Breast epithelium (tissue), 4 donors: Measurements from ENCODE around the gene SUMF1. TPM values are rescaled to one million over a fixed set of nuclear protein-coding genes. Genes with fewer than 3 reads are reported as not detected.

Source experiments
- DNase-seq, 2 donors: peaks; one replicate each; pipeline ENCODE4 v3.0.0-alpha.2; 2019; ENCODE audit warnings: low spot score in 2 of 2
- H3K27ac ChIP-seq, 2 donors: fragments of 200-600 bp; sonication (generic) in 1 of 2; one replicate each; pipeline ENCODE4 v1.5.1; 2016 to 2019; ENCODE audit warnings: mild to moderate bottlenecking in 1 of 2
- H3K27me3 ChIP-seq, 2 donors: fragments of 200-600 bp; sonication (generic) in 1 of 2; one replicate each; pipeline versions ENCODE4 v1.5.1 to v1.6.0; 2017 to 2019; ENCODE audit warnings: control low read depth in 1 of 2, mild to moderate bottlenecking in 1 of 2
- H3K36me3 ChIP-seq: fragments of 200-600 bp; one replicate; pipeline ENCODE4 v1.5.1; 2019
- H3K4me1 ChIP-seq, 2 donors: fragments of 200-600 bp; sonication (generic); one replicate each; pipeline ENCODE4 v1.5.1; 2016 to 2019; ENCODE audit warnings: control low read depth in 1 of 2
- H3K4me3 ChIP-seq, 3 donors: fragments of 200-600 bp; sonication (generic); 1 replicate in 2 of 3; 2 replicates in 1 of 3; pipeline ENCODE4 v1.5.1; 2016 to 2019; ENCODE audit warnings: mild to moderate bottlenecking in 3 of 3, moderate library complexity in 2 of 3
- H3K9me3 ChIP-seq, 2 donors: fragments of 200-600 bp; sonication (generic) in 1 of 2; one replicate each; pipeline ENCODE4 v1.5.1; 2016 to 2019; ENCODE audit warnings: control low read depth in 1 of 2
- POLR2A ChIP-seq: fragments of 450-650 bp; IDR thresholded peaks from one replicate; pipeline ENCODE4 v1.6.1; 2016; ENCODE audit warnings: antibody characterized with exemption, mild to moderate bottlenecking, moderate library complexity
- POLR2AphosphoS5 ChIP-seq, 3 donors: sonication (generic); formaldehyde crosslinking; IDR thresholded peaks; one replicate each; pipeline ENCODE4 v1.6.1; 2017; ENCODE audit warnings: antibody characterized with exemption in 3 of 3
- intact Hi-C: fragments of 100-400 bp; cut with DNase I; formaldehyde crosslinking; loops from one replicate; pipeline ENCODE4 v1.15.1; 2023; ENCODE audit warnings: low total_unique reads
- total RNA-seq, 3 donors: library from RNA; depleted of rRNA; stranded (reverse); fragments of >200 nt; gene quantifications; one replicate each; pipeline ENCODE4 v1.1.0, GENCODE V29; 2016
- TF ChIP-seq, protein P1 (sequence below), 3 donors: fragments of 450-650 bp; IDR thresholded peaks; one replicate each; pipeline ENCODE4 v1.5.1; 2016 to 2017; ENCODE audit warnings: antibody characterized with exemption in 3 of 3, mild to moderate bottlenecking in 3 of 3, moderate library complexity in 3 of 3

The SUMF1 gene
- total RNA-seq, 3 donors from 2014 or later = 84.2 to 87.1 (median 84.9) TPM

DNA sequence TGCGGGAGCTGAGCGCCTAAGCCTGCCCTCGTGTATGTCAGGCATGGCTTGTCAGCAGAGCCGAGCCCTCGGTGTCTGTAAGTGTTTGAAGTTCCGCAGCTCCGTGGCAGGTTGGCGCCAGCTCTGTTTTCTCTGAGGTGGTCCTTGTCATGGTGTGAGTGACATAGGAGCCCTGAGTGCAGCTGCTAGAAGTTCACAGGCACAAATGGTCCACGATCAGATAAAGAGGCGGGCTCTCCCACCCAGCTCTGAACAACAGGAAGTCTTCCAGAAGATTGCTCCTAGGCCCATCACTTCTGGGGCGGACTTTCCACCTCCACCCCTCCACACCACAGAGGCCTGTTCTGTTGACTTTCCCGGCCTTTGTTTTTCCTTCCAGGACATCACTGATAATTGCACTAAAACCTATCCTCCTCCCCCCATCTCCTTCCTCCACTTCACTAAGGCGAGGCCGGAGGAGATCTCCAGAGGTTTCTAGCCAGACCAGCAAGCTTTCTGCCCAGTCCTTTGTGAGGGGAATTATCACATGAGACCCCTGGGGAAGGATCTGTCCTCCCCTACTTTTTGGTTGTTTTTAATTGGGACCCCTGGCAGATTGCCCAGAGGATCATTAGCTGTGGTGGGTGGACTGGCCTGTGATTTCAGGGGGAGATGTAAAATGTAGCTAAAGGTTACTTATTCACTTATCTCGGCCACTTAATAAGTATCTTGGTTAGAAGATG is 46.0 kb upstream of the SUMF1 start:
- no peaks in the 10 kb centered on the region for H3K9me3 ChIP-seq
- intact Hi-C loops = no loop called here
- no peaks in the 10 kb centered on the region for H3K27me3 ChIP-seq
- H3K27ac ChIP-seq = peak overlapping the region; percentile 2 to 10
- H3K4me1 ChIP-seq = no peaks in the 10 kb centered on the region
- H3K4me3 ChIP-seq = no peak overlapping the region
- no peak for DNase-seq
- H3K36me3 ChIP-seq = no peaks in the 10 kb centered on the region
- TF ChIP-seq, protein P1, sequence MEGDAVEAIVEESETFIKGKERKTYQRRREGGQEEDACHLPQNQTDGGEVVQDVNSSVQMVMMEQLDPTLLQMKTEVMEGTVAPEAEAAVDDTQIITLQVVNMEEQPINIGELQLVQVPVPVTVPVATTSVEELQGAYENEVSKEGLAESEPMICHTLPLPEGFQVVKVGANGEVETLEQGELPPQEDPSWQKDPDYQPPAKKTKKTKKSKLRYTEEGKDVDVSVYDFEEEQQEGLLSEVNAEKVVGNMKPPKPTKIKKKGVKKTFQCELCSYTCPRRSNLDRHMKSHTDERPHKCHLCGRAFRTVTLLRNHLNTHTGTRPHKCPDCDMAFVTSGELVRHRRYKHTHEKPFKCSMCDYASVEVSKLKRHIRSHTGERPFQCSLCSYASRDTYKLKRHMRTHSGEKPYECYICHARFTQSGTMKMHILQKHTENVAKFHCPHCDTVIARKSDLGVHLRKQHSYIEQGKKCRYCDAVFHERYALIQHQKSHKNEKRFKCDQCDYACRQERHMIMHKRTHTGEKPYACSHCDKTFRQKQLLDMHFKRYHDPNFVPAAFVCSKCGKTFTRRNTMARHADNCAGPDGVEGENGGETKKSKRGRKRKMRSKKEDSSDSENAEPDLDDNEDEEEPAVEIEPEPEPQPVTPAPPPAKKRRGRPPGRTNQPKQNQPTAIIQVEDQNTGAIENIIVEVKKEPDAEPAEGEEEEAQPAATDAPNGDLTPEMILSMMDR (IDR thresholded peaks at IDR 0.05) = no peak
- TF ChIP-seq POLR2A (no peak), POLR2AphosphoS5 (IDR thresholded peaks at IDR 0.05) (no peak)

DNA sequence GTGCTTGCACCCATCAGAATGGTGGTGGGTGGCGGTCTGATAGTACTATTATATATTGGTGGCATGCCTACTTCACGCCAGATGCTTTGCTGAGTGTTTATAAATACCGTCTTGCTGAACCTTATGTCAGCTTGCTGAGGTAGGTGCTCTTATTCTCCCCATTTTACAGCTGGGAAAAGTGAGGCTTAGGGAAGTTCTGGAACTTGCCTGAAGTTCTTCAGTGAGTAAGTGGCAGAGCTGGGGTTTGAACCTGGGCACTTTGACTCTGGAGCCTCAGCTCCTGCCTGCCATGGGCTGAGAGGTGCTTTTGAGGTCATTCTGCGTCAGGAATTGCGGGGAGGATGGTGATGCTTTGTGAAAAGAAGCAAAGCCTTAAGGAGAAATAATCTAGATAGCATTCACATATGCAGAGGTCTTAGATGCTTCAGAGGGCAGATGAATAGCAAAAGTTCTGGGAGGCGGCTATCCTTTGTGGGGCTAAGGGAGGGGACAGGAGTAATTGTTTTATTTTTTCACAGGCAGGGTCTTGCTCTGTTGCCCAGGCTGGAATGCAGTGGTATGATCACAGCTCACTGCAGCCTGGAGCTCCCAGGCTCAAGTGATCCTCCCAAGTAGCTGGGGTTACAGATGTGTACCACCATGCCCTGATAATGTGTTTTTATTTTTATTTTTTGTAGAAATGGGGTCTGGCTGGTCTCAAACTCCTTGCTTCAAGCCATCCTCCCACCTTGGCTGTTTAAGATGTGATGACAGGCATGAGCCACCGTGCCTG is 44.6 kb upstream of the SUMF1 start:
- intact Hi-C loops = no loop called here
- Histone ChIP-seq H3K27ac (no peak overlapping the region), H3K4me3 (no peak overlapping the region), H3K9me3 (no peaks in the 10 kb centered on the region), H3K27me3 (no peaks in the 10 kb centered on the region), H3K4me1 (peaks cover 0 to 7% of the 10 kb centered on the region in 2 donors), H3K36me3 (no peaks in the 10 kb centered on the region)
- no peak for DNase-seq
- TF ChIP-seq POLR2A = no peak
- TF ChIP-seq, protein P1 (IDR thresholded peaks at IDR 0.05) = no peak
- no peak for TF ChIP-seq POLR2AphosphoS5 (IDR thresholded peaks at IDR 0.05)

DNA sequence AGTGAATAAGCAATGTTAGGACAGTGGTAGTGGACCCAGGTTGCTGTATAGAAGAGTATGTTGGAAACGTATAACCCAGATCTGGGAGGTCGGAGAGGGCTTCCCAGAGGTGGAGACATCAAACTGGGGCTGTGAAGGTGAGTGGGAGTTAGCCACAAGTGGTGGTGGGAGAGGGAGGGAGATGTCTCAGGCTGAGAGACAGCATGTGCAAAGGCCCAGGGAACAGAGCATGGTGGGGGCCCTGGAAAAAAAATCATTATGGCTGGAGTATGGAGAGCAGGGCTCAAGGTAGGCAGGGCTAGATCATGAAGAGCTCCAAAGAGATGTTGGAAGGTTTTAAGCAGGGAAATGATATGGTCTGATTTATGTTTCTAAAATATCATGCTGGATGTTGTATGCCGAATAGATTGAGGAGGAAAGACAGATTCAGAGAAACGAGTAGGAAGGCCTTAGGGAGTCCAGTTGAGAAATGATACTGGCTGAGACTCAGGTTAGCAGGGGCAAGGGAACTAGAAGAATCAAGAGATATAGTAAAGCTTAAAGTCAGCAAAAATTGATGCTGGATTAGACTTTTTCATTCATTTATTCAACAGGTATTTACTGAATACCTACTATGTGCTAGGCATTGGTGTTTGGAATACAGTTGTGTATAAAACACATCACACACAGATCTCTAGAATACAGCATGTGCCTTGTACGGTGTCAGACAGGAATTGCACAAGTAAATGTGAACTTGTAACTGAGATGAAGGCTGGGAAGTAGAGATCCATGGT is 43.1 kb upstream of the SUMF1 start:
- peaks cover 0 to 7% of the 10 kb centered on the region in 2 donors for H3K4me1 ChIP-seq

DNA sequence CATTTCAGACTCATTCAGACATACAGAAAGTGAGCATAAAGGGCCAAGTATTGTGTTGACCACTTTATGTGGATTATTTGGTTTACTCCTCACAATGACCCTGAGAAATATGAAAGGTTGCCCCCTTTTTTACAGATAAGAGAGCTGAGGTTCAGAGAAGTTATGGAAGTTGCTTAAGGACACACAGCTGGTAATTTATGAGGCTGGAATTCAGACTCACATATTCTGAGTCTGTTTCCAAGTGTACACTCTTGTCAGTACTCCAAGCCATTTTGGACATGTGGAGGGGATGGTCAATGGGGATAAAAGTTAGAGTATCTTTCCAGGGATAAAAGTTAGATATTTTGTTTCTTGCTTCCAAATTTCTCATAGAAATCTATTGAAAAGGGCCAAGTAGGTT is 42.0 kb upstream of the SUMF1 start:
- no peak overlapping the region for H3K27ac ChIP-seq

More for the DNA sequence above, 43.1 kb upstream of the SUMF1 start:
- H3K36me3 ChIP-seq = no peaks in the 10 kb centered on the region
- no peaks in the 10 kb centered on the region for H3K27me3 ChIP-seq
- TF ChIP-seq POLR2AphosphoS5 (IDR thresholded peaks at IDR 0.05) = no peak
- TF ChIP-seq POLR2A = no peak
- TF ChIP-seq, protein P1 (IDR thresholded peaks at IDR 0.05) = no peak
- H3K9me3 ChIP-seq = no peaks in the 10 kb centered on the region
- intact Hi-C loops = no loop called here
- no peak overlapping the region for H3K4me3 ChIP-seq
- no peak overlapping the region for H3K27ac ChIP-seq
- no peak for DNase-seq

More for the DNA sequence above, 42.0 kb upstream of the SUMF1 start:
- H3K4me1 ChIP-seq = peaks cover 4 to 7% of the 10 kb centered on the region in 2 donors
- H3K27me3 ChIP-seq = no peaks in the 10 kb centered on the region
- intact Hi-C loops = no loop called here
- no peaks in the 10 kb centered on the region for H3K36me3 ChIP-seq
- no peak overlapping the region for H3K4me3 ChIP-seq
- DNase-seq = no peak
- TF ChIP-seq POLR2AphosphoS5 (IDR thresholded peaks at IDR 0.05) (no peak), POLR2A (no peak)
- TF ChIP-seq, protein P1 (IDR thresholded peaks at IDR 0.05) = no peak
- no peaks in the 10 kb centered on the region for H3K9me3 ChIP-seq
